ENCODE data around the gene SORCS2.

GRCh38 chr4:7559316-7559715, 367.0 kb downstream of the SORCS2 start:
- TF ChIP-seq CTCF (IDR thresholded peaks at IDR 0.05) (no peak), POLR2A (IDR thresholded peaks at IDR 0.05) (no peak)
